Suprapubic skin (tissue), 4 donors: ENCODE data around the gene SNRPA.
"Not testable (repeated sequence)": the region's sequence is repeated elsewhere in the genome, so short reads cannot be mapped to it uniquely, and the experiment has no call there.

ENCODE experiments used
- CTCF ChIP-seq, 2 donors: fragments of 200-600 bp in 1 of 2; fragments of 450-650 bp in 1 of 2; sonication (generic) in 1 of 2; IDR thresholded peaks; one replicate each; pipeline ENCODE4 v1.5.1; 2016 to 2019; ENCODE audit warnings: antibody characterized with exemption in 2 of 2, mild to moderate bottlenecking in 1 of 2, moderate library complexity in 1 of 2
- EP300 ChIP-seq: sonication (generic); formaldehyde crosslinking; IDR thresholded peaks from one replicate; pipeline ENCODE4 v1.6.1; 2017; ENCODE audit warnings: antibody characterized with exemption
- POLR2A ChIP-seq, 2 donors: fragments of 450-650 bp; IDR thresholded peaks; one replicate each; pipeline ENCODE4 v1.6.1; 2017; ENCODE audit warnings: antibody characterized with exemption in 2 of 2, mild to moderate bottlenecking in 2 of 2, moderate library complexity in 2 of 2
- POLR2AphosphoS5 ChIP-seq, 3 donors: sonication (generic); formaldehyde crosslinking; IDR thresholded peaks; one replicate each; pipeline ENCODE4 v1.6.1; 2017; ENCODE audit warnings: antibody characterized with exemption in 3 of 3

GRCh38 chr19:40766385-40766784, 15.4 kb downstream of the SNRPA start:
- TF ChIP-seq CTCF (IDR thresholded peaks at IDR 0.05); POLR2A (IDR thresholded peaks at IDR 0.05); POLR2AphosphoS5 (IDR thresholded peaks at IDR 0.05); EP300: not testable (repeated sequence)
